Measurements from ENCODE around the gene TNC.

GRCh38 chr9:115114084-115114483 is 3.9 kb downstream of the TNC start:
- no peak for TF ChIP-seq POLR2A (IDR thresholded peaks at IDR 0.05; ENCODE audit: low read length)
- TF ChIP-seq GATA1 (IDR thresholded peaks at IDR 0.05; ENCODE audit: low read depth, low read length), result no peak

Measured in erythroblast (primary cell).